ENCODE data around the gene ANKRD66.

The ANKRD66 gene

GRCh38 chr6:46734867-46735719 lies 11.6 kb upstream of the ANKRD66 start, which contains the start of gene PLA2G7 (continued):
- TF ChIP-seq ZBTB20 (tag by site-specific recombination; IDR thresholded peaks at IDR 0.05), result peak; percentile 93

- no peaks in the 10 kb centered on the region for H3K36me3 ChIP-seq (ENCODE audit: control insufficient read depth in 2 of 2, insufficient read depth in 1 of 2, low read length in 2 of 2)
- H3K4me3 ChIP-seq (ENCODE audit: low read depth, low read length), result peak overlapping the region; percentile 56
- ChIA-PET CTCF (interaction anchor here (0.6 to 1.8 kb wide), 5 partner anchors 12 to 645 kb away, joined by 3 to 8 read pairs (median 4); no protein-coding TSS in a partner anchor), POLR2A (interaction anchor here (0.6 to 1.4 kb wide), 2 partner anchors 14 to 742 kb away, joined by 4 to 7 read pairs; partner anchors contain the start of gene CD2AP)
- no peaks in the 10 kb centered on the region for H3K9me3 ChIP-seq (ENCODE audit: control insufficient read depth, insufficient read depth, low read depth, low read length)
- H3K27ac ChIP-seq (ENCODE audit: extremely low read depth, low read depth, low read length), result no peak overlapping the region
- TF ChIP-seq MEIS1 (CRISPR knock-in tag; IDR thresholded peaks at IDR 0.05; ENCODE audit: borderline replicate concordance) (no peak), ZNF292 (tag by site-specific recombination; IDR thresholded peaks at IDR 0.05; ENCODE audit: borderline replicate concordance, low read depth) (no peak), ZNF426 (tag by site-specific recombination; IDR thresholded peaks at IDR 0.05) (no peak), ZNF558 (tag by site-specific recombination; IDR thresholded peaks at IDR 0.05) (no peak), YY2 (tag by site-specific recombination; IDR thresholded peaks at IDR 0.05) (no peak), ZNF530 (tag by site-specific recombination; IDR thresholded peaks at IDR 0.05; ENCODE audit: low read depth) (no peak), ZNF335 (tag by site-specific recombination; conservative IDR thresholded peaks at IDR 0.05) (peak; percentile 19; the same call in 1 of the 2 replicates)
- H3K4me1 ChIP-seq (ENCODE audit: control insufficient read depth, insufficient read depth, low read length), result 0 out of 2 replicates have a peak, but pooled peaks cover 4% of the 10 kb centered on the region
Observed at GRCh38 chr6:46735720-46736031, 11.1 kb upstream of the ANKRD66 start.

- ChIA-PET CTCF (interaction anchor here (1.8 kb wide), 1 partner anchor 254 kb away, joined by 8 read pairs; no protein-coding TSS in a partner anchor), POLR2A (no interaction called here)
- H3K27ac ChIP-seq (ENCODE audit: extremely low read depth, low read depth, low read length), result no peak overlapping the region
- H3K36me3 ChIP-seq (ENCODE audit: control insufficient read depth in 2 of 2, insufficient read depth in 1 of 2, low read length in 2 of 2), result no peaks in the 10 kb centered on the region
- no peaks in the 10 kb centered on the region for H3K9me3 ChIP-seq (ENCODE audit: control insufficient read depth, insufficient read depth, low read depth, low read length)
- TF ChIP-seq ZNF121 (tag by site-specific recombination; IDR thresholded peaks at IDR 0.05) (no peak), REPIN1 (tag by site-specific recombination; IDR thresholded peaks at IDR 0.05; ENCODE audit: low read depth) (no peak), ZBTB20 (tag by site-specific recombination; IDR thresholded peaks at IDR 0.05) (no peak), KLF17 (tag by site-specific recombination; IDR thresholded peaks at IDR 0.05) (no peak), ZNF558 (tag by site-specific recombination; IDR thresholded peaks at IDR 0.05) (no peak), ZNF26 (tag by site-specific recombination; IDR thresholded peaks at IDR 0.05) (no peak), TSHZ1 (tag by site-specific recombination; IDR thresholded peaks at IDR 0.05; ENCODE audit: borderline replicate concordance) (no peak), ZNF48 (tag by site-specific recombination; IDR thresholded peaks at IDR 0.05) (no peak), ZNF157 (tag by site-specific recombination; IDR thresholded peaks at IDR 0.05) (no peak), ZNF426 (tag by site-specific recombination; IDR thresholded peaks at IDR 0.05) (no peak), INSM2 (tag by site-specific recombination; IDR thresholded peaks at IDR 0.05) (no peak)
- no peak overlapping the region for H3K4me3 ChIP-seq (ENCODE audit: low read depth, low read length)
- 0 out of 2 replicates have a peak, but pooled peaks cover 4% of the 10 kb centered on the region for H3K4me1 ChIP-seq (ENCODE audit: control insufficient read depth, insufficient read depth, low read length)
Observed at GRCh38 chr6:46736906-46737305, 9.8 kb upstream of the ANKRD66 start.
